GM18520 (cell line): ENCODE results near the gene LYVE1.

Experiments used
- ATAC-seq: cut with Tn5 transposase; IDR thresholded peaks from one replicate; pipeline ENCODE4 v1.9.1; 2021; ENCODE audit not compliant: unreplicated experiment

LYVE1 gene

DNA sequence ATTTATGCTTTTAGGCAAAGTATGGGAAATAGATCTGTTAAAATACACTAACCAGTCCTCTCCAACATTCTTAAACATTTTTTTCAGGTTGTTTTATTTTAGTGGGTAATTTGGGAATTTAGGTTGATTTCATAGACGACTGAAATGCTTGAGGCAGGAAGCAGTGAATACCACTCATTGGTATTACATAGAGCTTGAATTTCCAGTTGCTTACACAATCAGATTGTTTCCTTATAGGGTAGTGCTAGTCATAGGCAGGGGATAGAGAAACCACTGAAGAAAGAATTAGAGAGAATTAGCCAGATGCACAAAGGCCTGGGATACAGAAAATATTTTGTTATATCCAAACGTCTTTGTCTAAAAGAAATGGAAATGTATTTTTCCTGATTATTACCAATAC is 23.9 kb upstream of the LYVE1 start:
- ATAC-seq = no peak

DNA sequence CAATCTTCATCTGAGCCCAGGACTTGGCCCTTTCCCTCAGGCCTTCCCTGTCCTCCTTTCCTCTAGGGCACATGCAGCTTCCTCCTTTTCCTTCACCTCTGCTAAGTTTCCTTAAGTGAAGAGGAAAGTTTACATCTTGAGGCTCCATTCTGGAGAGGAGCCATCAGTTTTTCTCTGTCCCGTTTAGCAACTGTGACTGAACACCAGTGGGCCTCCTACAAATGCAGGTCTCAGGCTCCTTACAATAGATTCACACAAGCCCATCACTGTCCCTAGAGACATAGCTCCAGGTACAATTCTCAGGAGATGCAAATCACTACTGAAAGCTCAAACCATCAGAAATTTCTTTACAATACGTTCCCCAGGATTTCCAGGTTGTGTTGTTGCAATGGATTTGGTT is 23.3 kb upstream of the LYVE1 start:
- no peak for ATAC-seq

DNA sequence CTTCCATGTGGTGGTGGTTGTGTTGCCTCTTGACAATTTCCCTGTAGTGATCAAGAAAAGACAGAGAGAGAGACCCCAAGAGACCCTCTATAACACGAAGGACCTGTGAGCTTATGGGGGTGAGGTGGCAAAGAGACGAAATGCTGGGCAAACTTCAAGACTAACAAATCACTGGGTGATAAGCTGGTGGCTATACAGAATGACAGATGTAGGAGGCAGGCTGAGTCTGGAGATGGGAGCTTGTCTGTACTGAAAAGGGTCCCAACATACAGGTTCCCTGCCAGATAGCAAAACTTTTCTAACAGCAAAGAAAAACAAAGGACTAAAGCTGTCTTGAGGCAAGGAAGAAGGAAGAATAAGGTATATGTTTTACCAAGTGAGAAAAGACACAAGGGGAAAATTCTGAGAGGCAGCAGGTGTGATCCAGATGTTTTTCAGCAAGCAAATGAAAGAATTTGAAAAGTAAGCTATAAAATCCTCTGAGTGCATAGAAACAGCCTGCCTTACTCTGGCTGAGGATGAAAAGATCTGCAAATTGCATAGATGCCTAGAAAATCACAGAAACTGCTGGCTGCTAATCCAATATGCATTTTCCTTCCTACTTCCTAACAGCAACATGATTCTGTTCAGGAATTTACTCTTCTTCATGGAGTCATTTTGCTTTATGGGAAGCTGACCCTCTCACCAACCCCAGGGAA is 21.9 kb upstream of the LYVE1 start:
- no peak for ATAC-seq

DNA sequence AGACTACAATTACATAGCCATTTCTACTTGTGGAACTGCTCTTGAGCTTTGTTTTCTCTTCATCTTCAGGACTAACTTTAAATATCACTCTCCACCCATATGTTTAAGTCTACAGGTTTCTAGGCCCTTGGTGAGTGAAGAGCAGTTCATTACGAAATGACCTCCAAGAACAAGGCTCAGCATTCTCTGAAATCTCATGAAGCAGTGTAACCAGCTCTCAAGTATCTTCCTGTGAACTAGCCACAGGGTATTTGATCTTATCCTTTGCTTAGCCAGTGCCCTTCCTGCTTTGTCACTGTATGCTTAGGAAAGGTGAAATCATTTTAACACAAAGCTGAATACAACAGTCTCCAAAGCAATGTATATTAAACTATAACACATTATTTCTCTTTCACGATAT is 20.4 kb upstream of the LYVE1 start:
- no peak for ATAC-seq

DNA sequence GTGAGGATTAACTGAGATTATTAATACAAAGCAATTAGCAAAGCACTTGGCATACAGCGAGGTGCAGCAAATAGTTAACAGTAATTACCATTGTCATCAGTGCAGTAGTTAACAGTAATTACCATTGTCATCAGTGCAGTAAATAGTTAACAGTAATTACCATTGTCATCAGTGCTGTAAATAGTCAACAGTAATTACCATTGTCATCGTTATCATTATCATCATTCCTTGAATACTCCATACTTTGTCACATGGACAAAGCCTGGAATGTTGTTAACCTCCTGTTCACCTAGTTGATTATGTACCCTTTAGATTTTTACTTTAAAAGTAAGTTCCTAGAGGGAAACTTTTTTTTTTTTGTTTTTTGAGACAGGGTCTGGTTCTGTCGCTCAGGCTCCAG is 19.5 kb upstream of the LYVE1 start:
- no peak for ATAC-seq

DNA sequence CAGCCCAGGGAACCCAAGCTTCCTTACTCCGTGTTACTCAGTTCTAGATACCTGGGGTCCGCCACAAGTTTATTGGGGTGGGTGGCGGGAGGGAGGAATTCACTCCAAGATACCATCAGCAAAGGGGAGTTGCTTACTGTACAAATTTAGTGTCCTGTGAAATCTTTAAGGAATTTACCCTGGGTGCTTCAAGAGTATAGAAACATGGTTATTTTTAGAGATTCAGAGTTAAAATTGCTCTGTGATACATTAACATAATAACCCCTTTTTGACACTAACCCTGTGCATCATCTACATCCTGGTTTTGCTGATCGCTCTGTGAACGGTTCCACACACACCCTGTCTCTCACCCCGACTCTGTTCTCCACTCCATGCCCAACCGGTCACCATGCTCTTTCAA is 18.9 kb upstream of the LYVE1 start:
- ATAC-seq = no peak

DNA sequence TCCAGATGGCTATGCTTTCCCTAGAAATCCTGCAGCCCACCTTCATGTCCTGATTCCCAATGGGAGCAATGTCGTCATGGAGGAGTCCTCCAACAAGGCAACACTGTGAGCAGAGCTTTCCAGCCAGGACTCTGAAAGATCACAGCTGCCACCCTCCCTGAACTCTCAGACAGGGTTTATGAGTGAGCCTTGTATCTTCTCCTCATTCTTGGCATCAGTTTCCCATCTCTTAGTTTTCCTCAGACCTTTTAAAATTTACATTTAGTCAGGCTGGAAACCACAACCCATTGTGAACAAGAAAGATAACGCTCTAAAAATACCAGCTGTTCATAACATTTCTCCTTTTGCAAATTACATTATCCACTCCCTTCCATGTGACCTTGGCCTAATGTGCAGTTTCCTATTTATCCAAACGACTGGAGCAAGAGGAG is 15.6 kb upstream of the LYVE1 start:
- no peak for ATAC-seq

DNA sequence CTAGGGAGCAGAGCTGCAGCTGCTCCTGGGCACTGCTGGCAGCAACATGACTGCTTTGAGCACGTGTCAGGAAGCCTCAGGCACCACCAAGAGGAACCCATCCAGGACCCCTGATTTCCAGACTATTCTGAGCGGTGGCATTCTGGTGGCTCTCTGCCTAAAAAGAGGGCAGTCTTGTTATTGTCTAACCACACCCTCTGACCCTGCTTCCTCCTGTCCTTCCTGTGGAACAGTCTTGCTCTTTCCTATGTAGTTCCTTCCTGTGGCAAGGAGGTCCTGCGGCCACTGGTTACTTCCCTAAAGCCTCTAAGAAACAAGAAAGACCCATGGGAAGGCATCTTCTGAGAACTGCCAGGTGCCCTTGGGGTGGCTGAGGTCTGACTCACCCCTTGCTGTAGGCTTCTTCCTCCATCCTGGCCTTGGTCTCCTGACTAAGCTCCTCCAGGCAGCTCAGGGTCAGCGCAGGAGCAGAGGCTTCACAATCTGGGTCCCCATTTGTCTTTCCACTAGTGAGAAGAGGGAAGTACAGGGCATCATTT is 13.1 kb upstream of the LYVE1 start:
- no peak for ATAC-seq

DNA sequence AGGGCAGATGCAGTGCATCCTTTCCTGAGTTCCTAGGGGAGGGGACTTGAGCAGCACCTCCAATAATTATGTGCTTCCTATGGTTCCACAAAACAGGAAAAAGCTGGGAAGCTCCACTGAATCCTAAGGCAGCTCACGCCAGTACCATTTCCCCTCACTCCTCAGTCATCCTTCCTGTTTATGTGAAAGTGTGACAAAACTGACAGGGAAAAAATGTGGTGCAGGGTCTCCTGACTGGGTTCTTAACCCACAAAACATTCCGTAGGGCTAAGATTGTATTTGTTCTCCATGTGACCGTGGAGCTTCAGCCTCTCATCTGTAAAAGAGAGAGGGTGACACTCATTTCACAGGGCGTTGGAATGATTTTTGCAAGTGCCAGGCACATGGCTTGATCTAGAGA is 12.2 kb upstream of the LYVE1 start:
- ATAC-seq = no peak

DNA sequence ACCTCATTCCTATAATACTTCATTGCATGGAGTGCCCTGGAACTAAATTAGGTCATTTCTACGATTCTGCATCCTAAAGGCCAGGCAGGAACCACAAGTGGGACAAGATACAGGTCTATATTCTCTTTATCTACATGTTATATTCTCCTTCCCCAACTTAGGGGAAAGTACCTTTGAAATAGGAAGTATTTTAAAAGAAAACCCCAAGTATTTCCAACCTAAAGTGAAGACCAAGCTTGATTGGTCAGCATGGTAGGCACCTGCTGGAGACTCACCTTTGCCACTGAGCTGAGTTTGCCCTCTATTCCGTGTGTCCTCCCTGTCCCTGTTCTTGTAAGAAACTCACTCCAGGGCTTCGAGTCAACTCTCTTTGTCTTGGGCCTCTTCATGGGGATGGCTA is 11.2 kb upstream of the LYVE1 start:
- ATAC-seq = no peak

DNA sequence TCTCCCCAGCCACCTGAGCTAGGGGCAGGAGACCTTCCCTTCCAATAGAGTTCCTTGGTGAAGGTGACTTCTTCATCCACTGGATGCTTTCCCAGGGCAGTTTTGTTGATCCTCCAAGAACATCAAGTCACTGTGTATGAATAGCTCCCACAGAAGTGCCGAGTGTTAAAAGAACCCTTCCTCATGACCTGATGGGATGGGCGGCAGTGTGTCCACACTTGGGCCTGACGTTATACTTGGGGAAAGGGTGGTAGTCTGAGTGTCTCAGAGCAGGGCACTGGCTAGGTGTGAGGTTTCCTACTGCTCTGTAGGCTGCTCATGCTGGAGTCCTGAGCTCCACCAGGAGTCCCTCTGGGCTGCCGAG is 7.6 kb upstream of the LYVE1 start:
- no peak for ATAC-seq

DNA sequence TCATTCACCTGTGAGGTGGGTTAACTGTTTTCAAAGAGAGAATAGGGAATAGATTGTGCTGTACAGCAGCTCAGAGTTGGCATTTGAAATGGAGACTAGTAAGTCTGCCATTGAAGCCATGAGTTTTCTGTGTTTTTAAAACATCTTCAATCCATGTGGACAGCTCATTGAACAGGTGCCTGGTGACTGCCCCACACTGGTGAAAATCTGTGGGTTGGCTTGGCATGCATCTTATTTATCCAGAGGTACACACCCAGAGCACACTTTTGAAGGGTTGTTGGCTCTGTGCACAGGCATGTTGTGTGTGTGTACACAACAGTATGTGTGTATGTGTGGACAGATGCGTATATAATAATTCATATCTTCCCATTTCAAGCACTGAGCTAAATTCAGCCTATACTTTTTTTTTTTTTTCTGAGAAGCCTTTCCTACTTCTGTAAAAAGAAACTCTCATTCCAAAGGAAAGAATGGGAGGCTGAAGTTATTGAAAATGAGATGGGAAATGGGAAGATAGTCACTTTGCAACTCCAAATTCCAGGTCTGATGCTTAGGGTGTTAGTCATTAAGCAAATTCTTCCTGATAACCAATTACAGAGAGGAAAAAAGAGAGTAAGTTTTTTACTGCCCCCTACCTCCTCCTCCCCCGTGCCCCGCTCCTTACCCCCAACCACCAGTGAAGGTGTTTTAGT is 7.0 kb upstream of the LYVE1 start:
- ATAC-seq = no peak

DNA sequence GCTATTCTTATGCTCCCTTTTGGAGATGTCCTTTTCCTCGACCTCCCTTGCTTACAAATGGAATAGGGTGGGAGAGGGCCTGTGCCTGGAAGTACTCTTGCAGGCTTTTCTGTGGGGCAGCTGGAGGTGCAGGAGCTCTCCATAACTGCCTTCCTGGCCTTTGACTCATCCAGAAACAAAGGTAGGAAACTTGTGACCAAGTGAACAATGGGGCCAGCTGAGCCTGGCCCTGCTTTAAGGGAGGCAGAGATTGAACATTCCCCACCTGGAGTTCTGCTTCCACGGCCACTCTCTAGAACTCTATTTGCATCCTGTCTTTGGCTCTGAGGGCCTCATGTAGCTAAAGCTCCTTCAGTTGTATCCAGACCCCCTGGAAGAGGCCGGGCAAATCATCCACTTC is 5.1 kb upstream of the LYVE1 start:
- no peak for ATAC-seq

DNA sequence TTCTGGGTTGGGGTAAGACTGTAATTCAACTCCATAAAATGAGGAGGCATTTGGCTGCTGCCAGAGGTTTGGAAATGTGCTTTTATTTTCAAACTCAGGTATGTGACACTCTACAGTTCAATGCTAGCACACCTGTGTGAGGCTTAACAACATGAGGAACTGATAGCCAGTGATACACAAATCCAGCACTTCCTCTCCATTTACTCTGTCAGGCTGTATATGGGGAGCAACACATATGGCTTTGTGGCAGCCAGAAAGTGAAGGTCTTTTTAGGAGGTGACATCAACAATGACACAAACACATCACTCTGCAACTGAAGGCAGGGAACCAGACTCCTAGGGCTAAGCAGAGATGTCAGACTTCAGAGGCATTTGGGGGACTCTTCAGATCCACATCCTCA is 4.6 kb upstream of the LYVE1 start:
- no peak for ATAC-seq

DNA sequence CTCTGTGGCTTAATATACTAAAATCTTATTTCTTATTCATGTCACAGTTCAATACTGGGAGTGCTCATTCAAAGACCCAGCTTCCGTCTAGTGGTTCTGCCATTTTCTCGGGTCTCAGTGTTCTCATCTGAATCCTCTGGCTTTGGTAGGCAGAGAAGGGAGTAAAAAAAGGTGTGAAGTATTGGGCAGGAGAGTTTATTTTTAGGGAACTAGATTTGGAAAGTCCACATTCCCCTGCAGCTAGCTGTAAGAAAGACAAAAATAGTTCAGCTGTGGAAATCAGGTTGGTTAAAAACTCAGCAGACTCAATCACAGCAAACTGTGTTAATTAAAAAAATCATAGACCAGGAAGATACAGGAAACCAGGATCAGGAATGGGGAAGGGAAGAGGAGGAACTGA is 4.1 kb upstream of the LYVE1 start:
- ATAC-seq = no peak

DNA sequence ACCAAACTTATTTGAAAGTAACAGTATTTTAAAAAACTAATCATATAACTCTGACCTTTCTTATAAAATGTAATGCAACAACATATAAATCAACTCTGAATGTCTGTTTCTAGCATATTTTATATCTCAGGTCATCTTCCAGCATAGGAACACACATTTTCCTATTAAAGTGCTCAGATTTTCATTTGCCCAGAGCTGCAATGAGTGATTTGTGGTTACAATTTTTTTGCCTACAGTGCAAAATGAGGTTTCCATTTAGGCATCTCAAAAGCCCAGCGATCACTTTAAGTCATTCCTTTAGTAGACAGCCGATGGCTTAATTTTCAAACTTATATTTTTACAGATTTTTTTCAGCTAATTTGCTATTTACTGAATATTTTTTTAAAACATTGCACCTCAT is 1.0 kb downstream of the LYVE1 start:
- ATAC-seq = no peak

DNA sequence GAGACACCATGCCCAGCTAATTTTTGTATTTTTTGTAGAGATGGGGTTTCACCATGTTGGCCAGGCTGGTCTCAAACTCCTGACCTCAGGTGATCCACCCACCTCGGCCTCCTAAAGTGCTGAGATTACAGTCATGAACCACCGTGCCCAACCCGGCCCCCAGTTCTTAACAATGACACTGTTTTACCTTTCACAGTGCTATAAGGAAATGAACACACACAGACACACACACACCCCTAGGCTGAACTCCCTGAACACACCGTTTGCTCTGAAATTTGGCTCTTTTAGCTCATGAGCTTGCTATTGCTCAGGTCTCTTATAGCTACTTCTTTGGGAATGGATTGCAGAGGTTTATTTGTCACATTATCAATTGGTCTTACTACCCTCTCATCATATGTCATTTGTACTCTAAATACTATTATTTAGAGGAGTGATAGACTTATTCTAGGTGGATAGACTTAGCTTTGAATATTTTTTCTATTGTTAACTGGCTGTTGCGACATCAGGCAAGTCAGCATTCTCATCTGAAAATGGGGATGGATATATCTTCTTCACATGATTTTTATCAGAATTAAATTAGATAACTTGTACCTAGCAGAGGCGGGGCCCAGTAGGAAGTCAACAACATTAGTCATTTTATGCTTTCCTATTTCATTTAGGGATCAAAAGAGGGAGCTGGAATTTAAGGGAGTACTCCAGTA is 2.1 kb downstream of the LYVE1 start:
- no peak for ATAC-seq

DNA sequence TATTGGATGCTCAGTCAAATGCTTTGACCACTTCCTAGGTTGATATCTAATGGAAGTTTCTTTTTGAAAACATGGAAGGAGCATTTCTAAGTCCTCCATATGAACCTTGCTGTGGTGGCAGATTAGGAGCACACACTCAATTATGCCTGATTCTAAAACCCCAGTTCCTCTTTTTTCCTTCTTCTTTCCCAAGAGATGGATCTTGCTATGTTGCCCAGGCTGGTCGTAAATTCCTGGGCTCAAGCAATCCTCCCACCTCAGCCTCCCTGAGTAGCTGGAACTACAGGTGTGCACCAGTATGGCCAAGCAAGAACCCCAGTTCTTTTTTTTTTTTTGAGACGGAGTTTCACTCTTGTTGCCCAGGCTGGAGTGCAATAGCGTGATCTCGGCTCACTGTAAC is 3.0 kb downstream of the LYVE1 start:
- ATAC-seq = no peak

DNA sequence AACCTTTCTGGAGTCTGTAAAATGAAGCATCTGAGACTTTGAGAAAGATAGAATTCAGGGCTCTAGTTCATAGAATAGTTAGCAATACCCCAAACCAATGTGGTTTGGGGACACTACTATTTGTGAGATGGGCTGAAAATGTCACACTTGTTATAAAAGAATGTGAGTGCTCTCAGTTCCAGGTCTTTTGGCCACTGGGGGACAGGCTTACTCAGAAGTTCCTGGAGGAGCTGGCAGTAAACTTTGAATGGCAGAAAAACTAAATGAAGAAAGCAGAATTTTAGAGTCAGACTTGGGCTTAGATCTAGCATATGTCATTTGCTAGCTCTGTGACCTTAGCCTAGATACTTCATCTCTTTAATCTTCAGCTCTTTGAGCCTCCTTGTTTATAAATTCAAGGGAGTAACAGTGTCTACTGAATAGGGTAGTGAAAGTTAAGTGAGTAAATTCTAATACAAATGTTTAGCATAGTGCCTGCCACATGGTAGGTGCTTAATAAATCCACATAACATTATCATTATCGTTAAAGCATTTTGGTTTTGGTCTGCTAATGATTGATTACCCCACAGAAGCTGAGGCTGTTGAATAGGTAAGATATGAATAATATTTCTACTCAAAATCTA is 3.7 kb downstream of the LYVE1 start:
- ATAC-seq = no peak

DNA sequence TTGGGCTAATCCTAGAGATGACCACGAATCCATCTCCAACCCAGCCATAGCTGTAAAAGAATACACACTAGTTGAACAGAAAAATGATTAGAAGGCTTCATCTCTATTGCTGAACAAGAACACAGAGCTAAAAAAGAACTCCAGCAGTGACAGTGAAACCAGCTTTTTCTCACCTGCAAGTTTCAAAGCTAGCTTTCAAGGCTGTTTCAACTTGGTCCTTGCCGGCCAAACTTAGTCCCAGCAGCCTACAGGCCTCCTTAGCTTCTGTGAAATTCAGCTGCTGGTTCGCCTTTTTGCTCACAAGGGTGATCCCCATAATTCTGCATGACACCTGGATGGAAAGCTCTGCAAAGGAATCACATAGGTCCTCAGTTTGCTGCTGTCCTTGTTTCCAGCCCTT is 4.4 kb downstream of the LYVE1 start:
- no peak for ATAC-seq

DNA sequence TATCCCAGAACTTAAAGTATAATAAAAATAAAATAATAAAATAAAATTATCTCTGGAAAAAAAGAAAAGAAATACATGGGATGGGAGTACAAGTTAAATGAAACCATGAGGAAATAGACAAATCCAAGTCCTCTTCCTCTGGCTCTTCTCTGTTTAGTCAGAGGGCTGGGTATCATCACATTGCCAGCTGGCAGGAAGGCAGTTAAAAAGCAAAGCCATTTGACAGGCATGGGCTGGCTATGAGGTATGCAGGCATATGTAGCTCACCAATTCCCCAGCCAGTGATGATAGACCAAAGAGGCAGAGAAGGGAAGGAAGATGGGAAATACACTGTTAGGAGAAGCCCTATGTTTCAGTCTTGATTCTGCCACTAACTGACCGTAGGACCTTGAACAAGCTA is 6.5 kb downstream of the LYVE1 start:
- no peak for ATAC-seq
